GM23338 (cell line): Measurements from ENCODE around the gene CFAP97D2. TPM values are rescaled to one million over a fixed set of nuclear protein-coding genes. Genes with fewer than 3 reads are reported as not detected.

ENCODE experiments used
- ATAC-seq: fragments of 200-7000 bp; cut with Tn5 transposase; 3 replicates; pipeline ENCODE4 v1.9.1; 2020
- DNase-seq: peaks from one replicate; pipeline ENCODE4 v3.0.0-alpha.2; 2015; ENCODE audit warnings: low spot score
- H2AFZ ChIP-seq: fragments of 200-600 bp; sonication (generic); 2 replicates; pipeline ENCODE4 v1.8.0; 2016; ENCODE audit warnings: antibody characterized with exemption, mild to moderate bottlenecking, moderate library complexity
- H3F3A ChIP-seq: fragments of 200-600 bp; sonication (generic); replicated peaks from 2 replicates; pipeline ENCODE4 v1.8.0; 2017; ENCODE audit warnings: antibody characterized with exemption, mixed run types, low read depth
- H3K27ac ChIP-seq: fragments of 200-600 bp; sonication (generic); 2 replicates; pipeline ENCODE4 v1.6.1; 2016; ENCODE audit warnings: low read depth
- H3K27me3 ChIP-seq: fragments of 200-600 bp; sonication (generic); 2 replicates; pipeline ENCODE4 v1.8.0; 2016; ENCODE audit warnings: mild to moderate bottlenecking, mixed run types, moderate library complexity; ENCODE audit not compliant: insufficient read depth
- H3K36me3 ChIP-seq: fragments of 200-600 bp; sonication (generic); 2 replicates; pipeline ENCODE4 v1.8.0; 2016; ENCODE audit warnings: mild to moderate bottlenecking; ENCODE audit not compliant: insufficient read depth
- H3K4me1 ChIP-seq: fragments of 200-600 bp; sonication (generic); 2 replicates; pipeline ENCODE4 v1.8.0; 2016; ENCODE audit warnings: mild to moderate bottlenecking, moderate library complexity; ENCODE audit not compliant: insufficient read depth
- H3K4me2 ChIP-seq: fragments of 200-600 bp; sonication (generic); 2 replicates; pipeline ENCODE4 v1.7.1; 2017; ENCODE audit warnings: mixed run types
- H3K4me3 ChIP-seq: fragments of 200-600 bp; sonication (generic); 2 replicates; pipeline ENCODE4 v1.6.1; 2016; ENCODE audit warnings: mixed run types
- H3K79me2 ChIP-seq: fragments of 200-600 bp; sonication (generic); replicated peaks from 2 replicates; pipeline ENCODE4 v1.8.0; 2017; ENCODE audit warnings: mild to moderate bottlenecking; ENCODE audit not compliant: insufficient read depth
- H3K9me2 ChIP-seq: fragments of 200-600 bp; sonication (generic); 2 replicates; pipeline ENCODE4 v1.8.0; 2017; ENCODE audit not compliant: insufficient read depth
- H4K20me1 ChIP-seq: fragments of 200-600 bp; sonication (generic); replicated peaks from 2 replicates; pipeline ENCODE4 v1.8.0; 2017; ENCODE audit warnings: mild to moderate bottlenecking; ENCODE audit not compliant: insufficient read depth
- H3K27ac Mint-ChIP-seq: 2 replicates; pipeline ENCODE4 v1.8.0; 2020; ENCODE audit warnings: inconsistent platforms, mild to moderate bottlenecking, moderate library complexity, mixed read lengths
- H3K27me3 Mint-ChIP-seq: 3 replicates; pipeline ENCODE4 v1.8.0; 2022; ENCODE audit warnings: low read depth, mild to moderate bottlenecking, moderate library complexity, mixed read lengths, inconsistent platforms; ENCODE audit not compliant: insufficient read depth, poor library complexity
- H3K36me3 Mint-ChIP-seq: 3 replicates; pipeline ENCODE4 v1.8.0; 2021; ENCODE audit warnings: low read depth, mild to moderate bottlenecking, inconsistent platforms, moderate library complexity, mixed read lengths
- H3K4me1 Mint-ChIP-seq: 3 replicates; pipeline ENCODE4 v1.8.0; 2020; ENCODE audit warnings: mild to moderate bottlenecking, inconsistent platforms, mixed read lengths
- H3K4me3 Mint-ChIP-seq: 3 replicates; pipeline ENCODE4 v1.8.0; 2021; ENCODE audit warnings: moderate library complexity, mild to moderate bottlenecking, inconsistent platforms, mixed read lengths
- H3K9me3 Mint-ChIP-seq: 3 replicates; pipeline ENCODE4 v1.8.0; 2020; ENCODE audit warnings: moderate library complexity, mild to moderate bottlenecking, inconsistent platforms, mixed read lengths
- CREB1 ChIP-seq: fragments of 250-450 bp; sonication (Bioruptor Pico); IDR thresholded peaks from 2 replicates; pipeline ENCODE4 v1.5.0; 2020; ENCODE audit warnings: low read depth, mild to moderate bottlenecking, moderate library complexity
- CTCF ChIP-seq, 2 experiments: fragments of 200-600 bp in 1 of 2; sonication (generic) in 1 of 2; conservative IDR thresholded peaks; 2 replicates each; pipeline versions ENCODE4 v1.5.1 to v1.6.1; 2016 to 2017; ENCODE audit warnings: antibody characterized with exemption in 2 of 2, low read depth in 2 of 2, mild to moderate bottlenecking in 2 of 2, moderate library complexity in 1 of 2
- EZH2 ChIP-seq: fragments of 200-600 bp; sonication (generic); IDR thresholded peaks from one replicate; pipeline ENCODE4 v1.8.0; 2017; ENCODE audit warnings: antibody characterized with exemption, mild to moderate bottlenecking, low read depth; ENCODE audit not compliant: unreplicated experiment
- EZH2phosphoT487 ChIP-seq: fragments of 200-600 bp; sonication (generic); IDR thresholded peaks from one replicate; pipeline ENCODE4 v1.8.1; 2018; ENCODE audit warnings: antibody characterized with exemption; ENCODE audit not compliant: unreplicated experiment
- JUNB ChIP-seq: IDR thresholded peaks from one replicate; pipeline ENCODE4 v1.6.1; 2016; ENCODE audit warnings: antibody characterized with exemption; ENCODE audit not compliant: unreplicated experiment
- NANOG ChIP-seq: IDR thresholded peaks from 2 replicates; pipeline ENCODE4 v1.6.1; 2016; ENCODE audit warnings: antibody characterized with exemption, borderline replicate concordance
- POLR2AphosphoS5 ChIP-seq: IDR thresholded peaks from 2 replicates; pipeline ENCODE4 v1.6.1; 2016; ENCODE audit warnings: antibody characterized with exemption, low read depth
- REST ChIP-seq: IDR thresholded peaks from one replicate; pipeline ENCODE4 v1.6.1; 2018; ENCODE audit warnings: antibody characterized with exemption; ENCODE audit not compliant: unreplicated experiment
- STAT1 ChIP-seq: IDR thresholded peaks from one replicate; pipeline ENCODE4 v1.6.1; 2016; ENCODE audit warnings: antibody characterized with exemption; ENCODE audit not compliant: unreplicated experiment
- ZNF114 ChIP-seq: fragments of 250-450 bp; sonication (Bioruptor Pico); IDR thresholded peaks from 2 replicates; pipeline ENCODE4 v1.5.0; 2020; ENCODE audit warnings: mild to moderate bottlenecking, moderate library complexity
- ZNF331 ChIP-seq: fragments of 250-450 bp; sonication (Bioruptor Pico); IDR thresholded peaks from 2 replicates; pipeline ENCODE4 v1.5.0; 2020; ENCODE audit warnings: low read depth, mild to moderate bottlenecking, moderate library complexity
- polyA plus RNA-seq: library from polyadenylated mRNA; unstranded; fragments of >200 nt; fragmentation: Nextera tagmentation; extraction: Ambion mirVana; gene quantifications from 2 replicates; pipeline ENCODE4 v1.2.1, GENCODE V29; 2016
- total RNA-seq: library from RNA; depleted of rRNA; stranded (reverse); fragments of >200 nt; shearing (Covaris generic); gene quantifications from 2 replicates; pipeline ENCODE4 v1.2.3, GENCODE V29; 2014
- TF ChIP-seq, protein P1 (sequence below): IDR thresholded peaks from 2 replicates; pipeline ENCODE4 v1.6.1; 2016; ENCODE audit warnings: antibody characterized with exemption
- TF ChIP-seq, protein P2 (sequence below): fragments of 250-450 bp; sonication (Bioruptor Pico); IDR thresholded peaks from 2 replicates; pipeline ENCODE4 v1.5.0; 2020; ENCODE audit warnings: mild to moderate bottlenecking, moderate library complexity

CFAP97D2 gene
- total and polyA plus RNA-seq, 2 experiments from 2014 or later = not detected

- no peaks in the 10 kb centered on the region for H3K79me2 ChIP-seq
- no peak overlapping the region for H3K4me2 ChIP-seq
- DNase-seq (no peak), ATAC-seq (peak; percentile 9; the same call in 1 of the 3 replicates)
- TF ChIP-seq NANOG = no peak
- TF ChIP-seq, protein P1, sequence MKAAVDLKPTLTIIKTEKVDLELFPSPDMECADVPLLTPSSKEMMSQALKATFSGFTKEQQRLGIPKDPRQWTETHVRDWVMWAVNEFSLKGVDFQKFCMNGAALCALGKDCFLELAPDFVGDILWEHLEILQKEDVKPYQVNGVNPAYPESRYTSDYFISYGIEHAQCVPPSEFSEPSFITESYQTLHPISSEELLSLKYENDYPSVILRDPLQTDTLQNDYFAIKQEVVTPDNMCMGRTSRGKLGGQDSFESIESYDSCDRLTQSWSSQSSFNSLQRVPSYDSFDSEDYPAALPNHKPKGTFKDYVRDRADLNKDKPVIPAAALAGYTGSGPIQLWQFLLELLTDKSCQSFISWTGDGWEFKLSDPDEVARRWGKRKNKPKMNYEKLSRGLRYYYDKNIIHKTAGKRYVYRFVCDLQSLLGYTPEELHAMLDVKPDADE = no peak
- TF ChIP-seq CTCF (conservative IDR thresholded peaks at IDR 0.05; ENCODE audit: low read depth in 2 of 2) = no peak
- no peak for TF ChIP-seq REST
- TF ChIP-seq, protein P2, sequence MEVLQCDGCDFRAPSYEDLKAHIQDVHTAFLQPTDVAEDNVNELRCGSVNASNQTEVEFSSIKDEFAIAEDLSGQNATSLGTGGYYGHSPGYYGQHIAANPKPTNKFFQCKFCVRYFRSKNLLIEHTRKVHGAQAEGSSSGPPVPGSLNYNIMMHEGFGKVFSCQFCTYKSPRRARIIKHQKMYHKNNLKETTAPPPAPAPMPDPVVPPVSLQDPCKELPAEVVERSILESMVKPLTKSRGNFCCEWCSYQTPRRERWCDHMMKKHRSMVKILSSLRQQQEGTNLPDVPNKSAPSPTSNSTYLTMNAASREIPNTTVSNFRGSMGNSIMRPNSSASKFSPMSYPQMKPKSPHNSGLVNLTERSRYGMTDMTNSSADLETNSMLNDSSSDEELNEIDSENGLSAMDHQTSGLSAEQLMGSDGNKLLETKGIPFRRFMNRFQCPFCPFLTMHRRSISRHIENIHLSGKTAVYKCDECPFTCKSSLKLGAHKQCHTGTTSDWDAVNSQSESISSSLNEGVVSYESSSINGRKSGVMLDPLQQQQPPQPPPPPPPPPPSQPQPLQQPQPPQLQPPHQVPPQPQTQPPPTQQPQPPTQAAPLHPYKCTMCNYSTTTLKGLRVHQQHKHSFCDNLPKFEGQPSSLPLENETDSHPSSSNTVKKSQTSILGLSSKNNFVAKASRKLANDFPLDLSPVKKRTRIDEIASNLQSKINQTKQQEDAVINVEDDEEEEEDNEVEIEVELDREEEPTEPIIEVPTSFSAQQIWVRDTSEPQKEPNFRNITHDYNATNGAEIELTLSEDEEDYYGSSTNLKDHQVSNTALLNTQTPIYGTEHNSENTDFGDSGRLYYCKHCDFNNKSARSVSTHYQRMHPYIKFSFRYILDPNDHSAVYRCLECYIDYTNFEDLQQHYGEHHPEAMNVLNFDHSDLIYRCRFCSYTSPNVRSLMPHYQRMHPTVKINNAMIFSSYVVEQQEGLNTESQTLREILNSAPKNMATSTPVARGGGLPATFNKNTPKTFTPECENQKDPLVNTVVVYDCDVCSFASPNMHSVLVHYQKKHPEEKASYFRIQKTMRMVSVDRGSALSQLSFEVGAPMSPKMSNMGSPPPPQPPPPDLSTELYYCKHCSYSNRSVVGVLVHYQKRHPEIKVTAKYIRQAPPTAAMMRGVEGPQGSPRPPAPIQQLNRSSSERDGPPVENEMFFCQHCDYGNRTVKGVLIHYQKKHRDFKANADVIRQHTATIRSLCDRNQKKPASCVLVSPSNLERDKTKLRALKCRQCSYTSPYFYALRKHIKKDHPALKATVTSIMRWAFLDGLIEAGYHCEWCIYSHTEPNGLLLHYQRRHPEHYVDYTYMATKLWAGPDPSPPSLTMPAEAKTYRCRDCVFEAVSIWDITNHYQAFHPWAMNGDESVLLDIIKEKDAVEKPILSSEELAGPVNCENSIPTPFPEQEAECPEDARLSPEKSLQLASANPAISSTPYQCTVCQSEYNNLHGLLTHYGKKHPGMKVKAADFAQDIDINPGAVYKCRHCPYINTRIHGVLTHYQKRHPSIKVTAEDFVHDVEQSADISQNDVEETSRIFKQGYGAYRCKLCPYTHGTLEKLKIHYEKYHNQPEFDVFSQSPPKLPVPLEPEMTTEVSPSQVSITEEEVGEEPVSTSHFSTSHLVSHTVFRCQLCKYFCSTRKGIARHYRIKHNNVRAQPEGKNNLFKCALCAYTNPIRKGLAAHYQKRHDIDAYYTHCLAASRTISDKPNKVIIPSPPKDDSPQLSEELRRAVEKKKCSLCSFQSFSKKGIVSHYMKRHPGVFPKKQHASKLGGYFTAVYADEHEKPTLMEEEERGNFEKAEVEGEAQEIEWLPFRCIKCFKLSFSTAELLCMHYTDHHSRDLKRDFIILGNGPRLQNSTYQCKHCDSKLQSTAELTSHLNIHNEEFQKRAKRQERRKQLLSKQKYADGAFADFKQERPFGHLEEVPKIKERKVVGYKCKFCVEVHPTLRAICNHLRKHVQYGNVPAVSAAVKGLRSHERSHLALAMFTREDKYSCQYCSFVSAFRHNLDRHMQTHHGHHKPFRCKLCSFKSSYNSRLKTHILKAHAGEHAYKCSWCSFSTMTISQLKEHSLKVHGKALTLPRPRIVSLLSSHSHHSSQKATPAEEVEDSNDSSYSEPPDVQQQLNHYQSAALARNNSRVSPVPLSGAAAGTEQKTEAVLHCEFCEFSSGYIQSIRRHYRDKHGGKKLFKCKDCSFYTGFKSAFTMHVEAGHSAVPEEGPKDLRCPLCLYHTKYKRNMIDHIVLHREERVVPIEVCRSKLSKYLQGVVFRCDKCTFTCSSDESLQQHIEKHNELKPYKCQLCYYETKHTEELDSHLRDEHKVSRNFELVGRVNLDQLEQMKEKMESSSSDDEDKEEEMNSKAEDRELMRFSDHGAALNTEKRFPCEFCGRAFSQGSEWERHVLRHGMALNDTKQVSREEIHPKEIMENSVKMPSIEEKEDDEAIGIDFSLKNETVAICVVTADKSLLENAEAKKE (CRISPR knock-in tag) = no peak
- no peak for TF ChIP-seq STAT1
- no peak for TF ChIP-seq POLR2AphosphoS5
- TF ChIP-seq CREB1 = no peak
- no peak for TF ChIP-seq ZNF331 (CRISPR knock-in tag)
- no peak for TF ChIP-seq EZH2
- no peak for TF ChIP-seq EZH2phosphoT487
- TF ChIP-seq ZNF114 = no peak
- no peak for TF ChIP-seq JUNB
- no peaks in the 10 kb centered on the region for H3K36me3 ChIP-seq
- Mint-ChIP-seq H3K4me3 (no peak overlapping the region), H3K9me3 (peaks cover 2% of the 10 kb centered on the region; the same call in 2 of the 3 replicates), H3K36me3 (peaks cover under 1% of the 10 kb centered on the region; the same call in 1 of the 3 replicates), H3K4me1 (peaks cover 8% of the 10 kb centered on the region), H3K27me3 (peaks cover 9% of the 10 kb centered on the region), H3K27ac (no peak overlapping the region)
- H3K4me1 ChIP-seq = no peaks in the 10 kb centered on the region
- no peak overlapping the region for H2AFZ ChIP-seq
- H3F3A ChIP-seq = no peaks in the 10 kb centered on the region
- no peaks in the 10 kb centered on the region for H3K9me2 ChIP-seq
- H4K20me1 ChIP-seq = no peaks in the 10 kb centered on the region
- no peak overlapping the region for H3K27ac ChIP-seq
- H3K4me3 ChIP-seq = no peak overlapping the region
- no peaks in the 10 kb centered on the region for H3K27me3 ChIP-seq
Observed at GRCh38 chr13:114142640-114143490, 36.2 kb upstream of the CFAP97D2 start.
